ENCODE measurements around the gene B3GLCT.

GRCh38 chr13:31209841-31210210 is 10.1 kb downstream of the B3GLCT start:
- TF ChIP-seq, protein P1, sequence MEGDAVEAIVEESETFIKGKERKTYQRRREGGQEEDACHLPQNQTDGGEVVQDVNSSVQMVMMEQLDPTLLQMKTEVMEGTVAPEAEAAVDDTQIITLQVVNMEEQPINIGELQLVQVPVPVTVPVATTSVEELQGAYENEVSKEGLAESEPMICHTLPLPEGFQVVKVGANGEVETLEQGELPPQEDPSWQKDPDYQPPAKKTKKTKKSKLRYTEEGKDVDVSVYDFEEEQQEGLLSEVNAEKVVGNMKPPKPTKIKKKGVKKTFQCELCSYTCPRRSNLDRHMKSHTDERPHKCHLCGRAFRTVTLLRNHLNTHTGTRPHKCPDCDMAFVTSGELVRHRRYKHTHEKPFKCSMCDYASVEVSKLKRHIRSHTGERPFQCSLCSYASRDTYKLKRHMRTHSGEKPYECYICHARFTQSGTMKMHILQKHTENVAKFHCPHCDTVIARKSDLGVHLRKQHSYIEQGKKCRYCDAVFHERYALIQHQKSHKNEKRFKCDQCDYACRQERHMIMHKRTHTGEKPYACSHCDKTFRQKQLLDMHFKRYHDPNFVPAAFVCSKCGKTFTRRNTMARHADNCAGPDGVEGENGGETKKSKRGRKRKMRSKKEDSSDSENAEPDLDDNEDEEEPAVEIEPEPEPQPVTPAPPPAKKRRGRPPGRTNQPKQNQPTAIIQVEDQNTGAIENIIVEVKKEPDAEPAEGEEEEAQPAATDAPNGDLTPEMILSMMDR (IDR thresholded peaks at IDR 0.05) = no peak
- TF ChIP-seq POLR2A (IDR thresholded peaks at IDR 0.05) = no peak
